Measurements from ENCODE around the gene SLC35B1. TPM values are rescaled to one million over a fixed set of nuclear protein-coding genes. Genes with fewer than 3 reads are reported as not detected.

Gene SLC35B1
- total and polyA plus RNA-seq, 10 of the 15 experiments (the other 5 are each of a cell fraction or from before 2014, with no cell fraction given): 40.0 to 113 (median 51.6) TPM

DNA sequence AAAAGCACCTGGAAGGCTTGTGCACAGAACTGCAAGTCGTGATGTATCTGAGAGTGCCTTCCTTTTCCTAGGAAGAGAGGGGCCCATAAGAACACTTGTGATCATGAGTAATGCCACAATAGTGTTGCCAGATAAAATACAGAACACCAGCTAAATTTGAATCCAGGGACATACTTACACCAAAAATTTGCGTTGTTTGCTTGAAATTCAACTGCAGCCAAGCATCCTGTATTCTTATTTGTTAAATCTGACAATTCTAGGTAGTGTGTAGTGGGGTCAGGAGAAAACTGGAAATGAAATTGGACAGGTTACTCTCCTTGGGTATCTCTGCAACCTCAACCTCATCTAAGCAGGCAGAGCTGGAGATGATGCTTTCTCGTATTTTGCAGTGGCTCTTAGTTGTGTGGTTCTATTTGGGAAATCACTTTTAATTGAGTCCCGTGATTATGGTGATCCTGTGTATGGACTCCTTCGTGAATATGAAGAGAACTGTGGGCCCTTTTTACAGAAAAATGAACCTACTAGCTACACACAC, 12.0 kb downstream of the SLC35B1 start:
- ChIA-PET CTCF (interaction anchor here (0.6 to 21.7 kb wide), 43 partner anchors 8 to 304 kb away, joined by 3 to 483 read pairs (median 4); partner anchors contain the start of genes KAT7, NXPH3 and SLC35B1), POLR2A (interaction anchor here (0.7 to 2.4 kb wide), 7 partner anchors 20 to 130 kb away, joined by 3 to 12 read pairs (median 7); partner anchors contain the start of genes KAT7 and NXPH3), SMC1A (ENCODE audit: uncharacterized antibody, unreplicated experiment) (interaction anchor here (0.6 to 10.0 kb wide), 34 partner anchors 8 to 260 kb away, joined by 3 to 121 read pairs (median 6); partner anchors contain the start of genes FAM117A, NXPH3 and SLC35B1), RAD21 (ENCODE audit: unreplicated experiment) (interaction anchor here (0.6 to 5.7 kb wide), 24 partner anchors 9 to 303 kb away, joined by 3 to 70 read pairs (median 5); partner anchors contain the start of genes FAM117A, KAT7, NXPH3 and SLC35B1)
- ATAC-seq (peak; percentile 11), FAIRE-seq (no peak), DNase-seq (ENCODE audit: low read depth, low spot score) (no peak)
- no peak overlapping the region for H3K4me3 ChIP-seq
- H3K9ac ChIP-seq (ENCODE audit: control insufficient read depth, insufficient read depth, low read length): no peak overlapping the region
- H3K27ac ChIP-seq (ENCODE audit: control insufficient read depth, insufficient read depth): no peak overlapping the region
- no peak overlapping the region; the same call in 1 of the 2 replicates for H3K4me2 ChIP-seq (ENCODE audit: control insufficient read depth, insufficient read depth)
- H3K79me2 ChIP-seq (ENCODE audit: control insufficient read depth, insufficient read depth, low read length): no peaks in the 10 kb centered on the region
- BruUV-seq (replicated peaks): no TSS peak
- peak overlapping the region; percentile 68 for H2AFZ ChIP-seq (ENCODE audit: control insufficient read depth, low read depth, low read length)
- peaks cover 17% of the 10 kb centered on the region for H3K4me1 ChIP-seq (ENCODE audit: control insufficient read depth, insufficient read depth, low read length)
- H3K9me3 ChIP-seq (replicated peaks; ENCODE audit: control insufficient read depth, insufficient read depth, low read length): no peaks in the 10 kb centered on the region
- intact Hi-C loops (cut with micrococcal nuclease; ENCODE audit: unreplicated experiment) (loop anchor here (1.0 to 10.0 kb wide), 2 partner anchors 81 to 125 kb away; no protein-coding TSS in a partner anchor), in situ Hi-C loops (cut with MboI) (loop anchor here (5.0 kb wide), 2 partner anchors 123 to 288 kb away; no protein-coding TSS in a partner anchor)
- H3K27me3 ChIP-seq (replicated peaks in 1 of 2; ENCODE audit: control insufficient read depth in 2 of 2, insufficient read depth in 2 of 2, low read length in 1 of 2): no peaks in the 10 kb centered on the region
- peaks cover 2 to 7% of the 10 kb centered on the region in 2 experiments; a peak in 3 of 4 replicates for H3K36me3 ChIP-seq (ENCODE audit: control insufficient read depth in 2 of 2, insufficient read depth in 2 of 2, low read length in 1 of 2)
- 16% methylated on average over 5 of the region's 5 CpGs for WGBS (ENCODE audit: insufficient coverage, insufficient replicate concordance, low lambda C conversion rate, missing lambda C conversion rate)
- H4K20me1 ChIP-seq (ENCODE audit: control insufficient read depth, insufficient read depth): no peaks in the 10 kb centered on the region
- no peak for TF ChIP-seq NFXL1 (IDR thresholded peaks at IDR 0.05; ENCODE audit: borderline replicate concordance)
- TF ChIP-seq YBX1 (IDR thresholded peaks at IDR 0.05): no peak
- TF ChIP-seq, protein P1, sequence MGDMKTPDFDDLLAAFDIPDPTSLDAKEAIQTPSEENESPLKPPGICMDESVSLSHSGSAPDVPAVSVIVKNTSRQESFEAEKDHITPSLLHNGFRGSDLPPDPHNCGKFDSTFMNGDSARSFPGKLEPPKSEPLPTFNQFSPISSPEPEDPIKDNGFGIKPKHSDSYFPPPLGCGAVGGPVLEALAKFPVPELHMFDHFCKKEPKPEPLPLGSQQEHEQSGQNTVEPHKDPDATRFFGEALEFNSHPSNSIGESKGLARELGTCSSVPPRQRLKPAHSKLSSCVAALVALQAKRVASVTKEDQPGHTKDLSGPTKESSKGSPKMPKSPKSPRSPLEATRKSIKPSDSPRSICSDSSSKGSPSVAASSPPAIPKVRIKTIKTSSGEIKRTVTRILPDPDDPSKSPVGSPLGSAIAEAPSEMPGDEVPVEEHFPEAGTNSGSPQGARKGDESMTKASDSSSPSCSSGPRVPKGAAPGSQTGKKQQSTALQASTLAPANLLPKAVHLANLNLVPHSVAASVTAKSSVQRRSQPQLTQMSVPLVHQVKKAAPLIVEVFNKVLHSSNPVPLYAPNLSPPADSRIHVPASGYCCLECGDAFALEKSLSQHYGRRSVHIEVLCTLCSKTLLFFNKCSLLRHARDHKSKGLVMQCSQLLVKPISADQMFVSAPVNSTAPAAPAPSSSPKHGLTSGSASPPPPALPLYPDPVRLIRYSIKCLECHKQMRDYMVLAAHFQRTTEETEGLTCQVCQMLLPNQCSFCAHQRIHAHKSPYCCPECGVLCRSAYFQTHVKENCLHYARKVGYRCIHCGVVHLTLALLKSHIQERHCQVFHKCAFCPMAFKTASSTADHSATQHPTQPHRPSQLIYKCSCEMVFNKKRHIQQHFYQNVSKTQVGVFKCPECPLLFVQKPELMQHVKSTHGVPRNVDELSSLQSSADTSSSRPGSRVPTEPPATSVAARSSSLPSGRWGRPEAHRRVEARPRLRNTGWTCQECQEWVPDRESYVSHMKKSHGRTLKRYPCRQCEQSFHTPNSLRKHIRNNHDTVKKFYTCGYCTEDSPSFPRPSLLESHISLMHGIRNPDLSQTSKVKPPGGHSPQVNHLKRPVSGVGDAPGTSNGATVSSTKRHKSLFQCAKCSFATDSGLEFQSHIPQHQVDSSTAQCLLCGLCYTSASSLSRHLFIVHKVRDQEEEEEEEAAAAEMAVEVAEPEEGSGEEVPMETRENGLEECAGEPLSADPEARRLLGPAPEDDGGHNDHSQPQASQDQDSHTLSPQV (IDR thresholded peaks at IDR 0.05): no peak
- TF ChIP-seq, protein P2, sequence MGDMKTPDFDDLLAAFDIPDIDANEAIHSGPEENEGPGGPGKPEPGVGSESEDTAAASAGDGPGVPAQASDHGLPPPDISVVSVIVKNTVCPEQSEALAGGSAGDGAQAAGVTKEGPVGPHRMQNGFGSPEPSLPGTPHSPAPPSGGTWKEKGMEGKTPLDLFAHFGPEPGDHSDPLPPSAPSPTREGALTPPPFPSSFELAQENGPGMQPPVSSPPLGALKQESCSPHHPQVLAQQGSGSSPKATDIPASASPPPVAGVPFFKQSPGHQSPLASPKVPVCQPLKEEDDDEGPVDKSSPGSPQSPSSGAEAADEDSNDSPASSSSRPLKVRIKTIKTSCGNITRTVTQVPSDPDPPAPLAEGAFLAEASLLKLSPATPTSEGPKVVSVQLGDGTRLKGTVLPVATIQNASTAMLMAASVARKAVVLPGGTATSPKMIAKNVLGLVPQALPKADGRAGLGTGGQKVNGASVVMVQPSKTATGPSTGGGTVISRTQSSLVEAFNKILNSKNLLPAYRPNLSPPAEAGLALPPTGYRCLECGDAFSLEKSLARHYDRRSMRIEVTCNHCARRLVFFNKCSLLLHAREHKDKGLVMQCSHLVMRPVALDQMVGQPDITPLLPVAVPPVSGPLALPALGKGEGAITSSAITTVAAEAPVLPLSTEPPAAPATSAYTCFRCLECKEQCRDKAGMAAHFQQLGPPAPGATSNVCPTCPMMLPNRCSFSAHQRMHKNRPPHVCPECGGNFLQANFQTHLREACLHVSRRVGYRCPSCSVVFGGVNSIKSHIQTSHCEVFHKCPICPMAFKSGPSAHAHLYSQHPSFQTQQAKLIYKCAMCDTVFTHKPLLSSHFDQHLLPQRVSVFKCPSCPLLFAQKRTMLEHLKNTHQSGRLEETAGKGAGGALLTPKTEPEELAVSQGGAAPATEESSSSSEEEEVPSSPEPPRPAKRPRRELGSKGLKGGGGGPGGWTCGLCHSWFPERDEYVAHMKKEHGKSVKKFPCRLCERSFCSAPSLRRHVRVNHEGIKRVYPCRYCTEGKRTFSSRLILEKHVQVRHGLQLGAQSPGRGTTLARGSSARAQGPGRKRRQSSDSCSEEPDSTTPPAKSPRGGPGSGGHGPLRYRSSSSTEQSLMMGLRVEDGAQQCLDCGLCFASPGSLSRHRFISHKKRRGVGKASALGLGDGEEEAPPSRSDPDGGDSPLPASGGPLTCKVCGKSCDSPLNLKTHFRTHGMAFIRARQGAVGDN (IDR thresholded peaks at IDR 0.05): no peak
- TF ChIP-seq CHD4 (IDR thresholded peaks at IDR 0.05): no peak
- no peak for TF ChIP-seq IRF3 (IDR thresholded peaks at IDR 0.05)
- TF ChIP-seq NRF1 (conservative IDR thresholded peaks at IDR 0.05; ENCODE audit: low read depth, low read length): no peak
- TF ChIP-seq CBFB (IDR thresholded peaks at IDR 0.05; ENCODE audit: low read depth): no peak
- no peak for TF ChIP-seq ZNF217 (IDR thresholded peaks at IDR 0.05)
- TF ChIP-seq BCL11A (IDR thresholded peaks at IDR 0.05; ENCODE audit: low read depth, low read length): no peak
